ENCODE data around the gene MFN1. TPM values are rescaled to one million over a fixed set of nuclear protein-coding genes. Genes with fewer than 3 reads are reported as not detected.

The MFN1 gene
- total RNA-seq, 2 donors from 2014 or later, result 50.5 to 53.3 TPM

DNA sequence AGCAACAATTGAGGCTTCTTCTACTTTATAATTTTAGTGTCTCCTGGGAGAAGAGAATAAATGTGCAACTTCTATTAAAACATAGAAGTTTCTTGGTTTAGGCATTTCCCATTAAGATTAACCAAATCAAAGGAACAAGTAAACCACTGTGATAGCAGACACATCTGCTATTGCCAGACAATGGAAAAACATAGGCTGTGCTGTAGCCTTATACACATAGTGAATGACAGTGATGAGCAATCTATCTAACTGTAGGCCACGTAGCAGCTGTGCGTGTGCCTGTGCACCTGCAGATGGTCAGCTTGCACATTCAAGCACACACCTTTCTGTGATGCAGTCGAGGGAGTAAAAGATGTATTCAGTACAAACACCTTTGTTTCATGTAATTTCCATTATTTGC lies 71.1 kb downstream of the MFN1 start:
- Histone ChIP-seq H3K4me1 (no peaks in the 10 kb centered on the region), H3K9me3 (no peaks in the 10 kb centered on the region), H3K4me3 (no peak overlapping the region), H3K27ac (no peak overlapping the region), H3K36me3 (no peaks in the 10 kb centered on the region), H3K9ac (ENCODE audit: low read depth in 2 of 2, low read length in 2 of 2) (no peak overlapping the region), H3K27me3 (no peaks in the 10 kb centered on the region)
- DNase-seq, result no peak
- intact Hi-C loops (cut with DNase I), result no loop called here
- TF ChIP-seq, protein P1, sequence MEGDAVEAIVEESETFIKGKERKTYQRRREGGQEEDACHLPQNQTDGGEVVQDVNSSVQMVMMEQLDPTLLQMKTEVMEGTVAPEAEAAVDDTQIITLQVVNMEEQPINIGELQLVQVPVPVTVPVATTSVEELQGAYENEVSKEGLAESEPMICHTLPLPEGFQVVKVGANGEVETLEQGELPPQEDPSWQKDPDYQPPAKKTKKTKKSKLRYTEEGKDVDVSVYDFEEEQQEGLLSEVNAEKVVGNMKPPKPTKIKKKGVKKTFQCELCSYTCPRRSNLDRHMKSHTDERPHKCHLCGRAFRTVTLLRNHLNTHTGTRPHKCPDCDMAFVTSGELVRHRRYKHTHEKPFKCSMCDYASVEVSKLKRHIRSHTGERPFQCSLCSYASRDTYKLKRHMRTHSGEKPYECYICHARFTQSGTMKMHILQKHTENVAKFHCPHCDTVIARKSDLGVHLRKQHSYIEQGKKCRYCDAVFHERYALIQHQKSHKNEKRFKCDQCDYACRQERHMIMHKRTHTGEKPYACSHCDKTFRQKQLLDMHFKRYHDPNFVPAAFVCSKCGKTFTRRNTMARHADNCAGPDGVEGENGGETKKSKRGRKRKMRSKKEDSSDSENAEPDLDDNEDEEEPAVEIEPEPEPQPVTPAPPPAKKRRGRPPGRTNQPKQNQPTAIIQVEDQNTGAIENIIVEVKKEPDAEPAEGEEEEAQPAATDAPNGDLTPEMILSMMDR (IDR thresholded peaks at IDR 0.05), result no peak

GRCh38 chr3:179421500-179421899 lies 74.0 kb downstream of the MFN1 start:
- intact Hi-C loops (cut with DNase I), result no loop called here

GRCh38 chr3:179425075-179425474 lies 77.6 kb downstream of the MFN1 start:
- no peak overlapping the region for H3K9ac ChIP-seq (ENCODE audit: low read depth in 2 of 2, low read length in 2 of 2)
- H3K27ac ChIP-seq, result no peak overlapping the region
- no peak overlapping the region for H3K4me3 ChIP-seq
- no peaks in the 10 kb centered on the region for H3K4me1 ChIP-seq
- H3K27me3 ChIP-seq, result no peaks in the 10 kb centered on the region
- no peaks in the 10 kb centered on the region for H3K36me3 ChIP-seq
- DNase-seq, result no peak
- intact Hi-C loops (cut with DNase I), result no loop called here
- H3K9me3 ChIP-seq, result no peaks in the 10 kb centered on the region
- TF ChIP-seq, protein P1 (IDR thresholded peaks at IDR 0.05), result no peak

More at GRCh38 chr3:179421500-179421899, 74.0 kb downstream of the MFN1 start:
- Histone ChIP-seq H3K9me3 (no peaks in the 10 kb centered on the region), H3K27ac (no peak overlapping the region), H3K27me3 (no peaks in the 10 kb centered on the region), H3K4me3 (no peak overlapping the region), H3K4me1 (no peaks in the 10 kb centered on the region), H3K9ac (ENCODE audit: low read depth in 2 of 2, low read length in 2 of 2) (no peak overlapping the region), H3K36me3 (no peaks in the 10 kb centered on the region)
- TF ChIP-seq, protein P1 (IDR thresholded peaks at IDR 0.05), result no peak
- no peak for DNase-seq

DNA sequence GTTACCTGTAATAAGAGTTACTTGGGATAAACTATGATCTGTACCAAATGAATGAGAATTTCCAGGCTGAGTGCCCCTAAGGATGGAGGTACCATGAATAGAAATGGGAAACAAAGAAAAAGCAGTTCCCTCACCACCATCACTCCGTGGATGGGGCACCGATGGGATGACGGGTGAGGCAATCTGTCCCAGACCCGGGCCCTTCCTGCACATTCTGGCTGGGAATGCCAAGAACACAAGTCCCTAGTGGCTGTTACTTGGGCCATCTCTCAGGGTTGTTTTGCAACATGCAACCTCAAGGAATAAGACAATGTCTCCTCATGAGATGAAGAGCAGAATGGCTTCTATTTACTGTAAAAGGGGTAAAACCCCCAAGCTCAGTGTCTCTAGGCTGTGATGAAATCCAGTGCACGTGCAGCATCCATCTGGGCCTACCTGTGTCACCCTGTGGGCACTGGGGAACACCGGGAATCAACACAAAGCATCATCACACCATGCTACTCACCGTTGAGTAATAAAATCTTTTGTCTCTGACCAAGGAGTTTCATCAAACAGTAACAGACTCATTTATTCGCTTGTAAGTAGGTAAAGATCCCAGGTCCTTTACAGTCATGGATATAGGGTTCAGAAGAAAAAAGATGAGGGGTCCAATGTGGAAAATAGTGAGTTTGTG lies 81.5 kb downstream of the MFN1 start:
- no peak for DNase-seq

GRCh38 chr3:179430277-179430870 lies 82.9 kb downstream of the MFN1 start:
- H3K4me3 ChIP-seq, result no peak overlapping the region
- no peak overlapping the region for H3K9ac ChIP-seq (ENCODE audit: low read depth in 2 of 2, low read length in 2 of 2)
- intact Hi-C loops (cut with DNase I), result no loop called here
- no peaks in the 10 kb centered on the region for H3K36me3 ChIP-seq
- no peaks in the 10 kb centered on the region for H3K4me1 ChIP-seq
- H3K27ac ChIP-seq, result no peak overlapping the region
- no peaks in the 10 kb centered on the region for H3K27me3 ChIP-seq
- H3K9me3 ChIP-seq, result no peaks in the 10 kb centered on the region
- no peak for DNase-seq
- TF ChIP-seq, protein P1 (IDR thresholded peaks at IDR 0.05), result no peak

More for the DNA sequence above, 81.5 kb downstream of the MFN1 start:
- Histone ChIP-seq H3K9ac (ENCODE audit: low read depth in 2 of 2, low read length in 2 of 2) (no peak overlapping the region), H3K4me3 (no peak overlapping the region), H3K9me3 (no peaks in the 10 kb centered on the region), H3K36me3 (no peaks in the 10 kb centered on the region), H3K27ac (no peak overlapping the region), H3K4me1 (no peaks in the 10 kb centered on the region), H3K27me3 (no peaks in the 10 kb centered on the region)
- TF ChIP-seq, protein P1 (IDR thresholded peaks at IDR 0.05), result no peak
- intact Hi-C loops (cut with DNase I), result no loop called here
